GM18520 (cell line): ENCODE measurements around the gene SERPINB11.
"Not testable (repeated sequence)": the region's sequence is repeated elsewhere in the genome, so short reads cannot be mapped to it uniquely, and the experiment has no call there.

Experiments
- ATAC-seq: cut with Tn5 transposase; IDR thresholded peaks from one replicate; pipeline ENCODE4 v1.9.1; 2021; ENCODE audit not compliant: unreplicated experiment

The SERPINB11 gene

GRCh38 chr18:63725682-63726480, 23.1 kb downstream of the SERPINB11 start:
- ATAC-seq, result no peak

DNA sequence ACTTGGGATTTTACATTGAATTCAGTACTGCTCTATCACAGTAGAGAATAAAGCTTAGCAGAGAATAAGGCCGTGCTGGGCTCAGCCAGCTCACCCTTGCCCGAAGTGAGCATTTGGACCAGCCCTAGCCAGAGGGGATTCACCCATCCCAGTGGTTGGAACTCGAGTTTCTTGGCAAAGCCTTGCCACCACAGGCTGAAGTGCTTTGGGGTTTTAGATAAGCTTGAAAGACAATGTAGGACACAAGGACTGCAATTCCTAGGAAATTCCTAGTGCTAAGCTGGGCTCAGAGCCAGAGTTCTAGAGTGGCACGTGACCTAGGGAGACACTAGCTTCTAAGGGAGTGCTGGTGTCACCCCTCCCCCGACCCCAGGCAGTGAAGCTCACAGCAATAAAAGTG, 28.0 kb downstream of the SERPINB11 start:
- no peak for ATAC-seq

- no peak for ATAC-seq
Observed at GRCh38 chr18:63731215-63731614, 28.5 kb downstream of the SERPINB11 start.

DNA sequence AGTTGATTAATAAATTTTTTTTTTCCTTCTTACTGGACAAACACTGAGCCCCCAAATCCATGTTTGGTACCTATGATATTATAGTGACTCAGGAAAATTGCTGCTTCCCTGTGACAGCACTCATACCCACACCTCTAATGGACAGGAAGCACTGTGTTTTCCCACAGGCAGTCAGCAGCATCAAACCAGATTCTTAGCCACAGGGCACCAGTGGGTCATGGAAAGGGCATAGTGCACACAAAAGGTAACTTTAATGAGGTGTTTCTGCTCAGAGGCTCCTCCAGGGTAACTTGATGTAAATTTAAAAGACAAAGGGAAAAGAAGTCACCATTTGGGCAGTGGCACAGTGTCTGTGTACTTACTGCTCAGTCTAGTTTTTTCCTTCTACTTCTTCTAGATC, 34.1 kb downstream of the SERPINB11 start:
- ATAC-seq, result no peak

DNA sequence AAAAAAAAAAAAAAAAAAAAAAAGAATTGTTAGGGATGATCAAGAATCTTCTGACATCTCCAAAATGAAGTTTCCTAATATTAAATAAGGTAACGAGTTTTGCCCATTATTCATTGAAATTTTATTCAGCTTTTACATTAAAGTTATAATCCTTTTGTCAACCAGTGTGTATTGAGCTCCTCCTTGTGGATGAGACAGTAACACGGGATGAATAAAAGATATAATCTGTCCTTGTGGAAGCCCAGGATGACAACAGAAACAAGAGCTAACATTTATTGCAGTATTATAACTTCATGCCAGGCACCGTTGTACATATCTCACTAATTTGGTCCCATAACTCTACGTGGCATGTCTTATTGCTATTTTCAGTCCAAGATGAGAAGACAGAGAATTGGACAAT, 39.0 kb downstream of the SERPINB11 start:
- ATAC-seq, result no peak

- ATAC-seq, result no peak
Observed at GRCh38 chr18:63747006-63747405, 44.2 kb downstream of the SERPINB11 start.

DNA sequence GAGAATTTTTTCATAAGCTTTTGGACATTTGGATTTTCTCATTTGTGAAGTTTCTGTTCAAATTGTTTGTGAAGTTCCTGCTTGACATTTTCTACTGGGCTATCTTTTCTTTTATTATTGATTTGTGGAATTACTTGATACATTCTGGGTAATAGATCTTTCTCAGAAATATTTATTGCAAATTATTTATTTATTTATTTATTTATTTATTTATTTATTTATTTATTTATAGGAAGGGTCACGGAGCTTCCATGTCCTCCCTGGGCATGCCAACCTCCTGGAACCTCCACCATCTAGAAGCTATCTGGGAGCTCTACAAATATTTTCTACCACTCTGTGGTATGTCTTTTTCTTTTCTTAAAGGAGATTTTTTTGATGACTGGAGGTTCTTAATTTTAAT, 46.7 kb downstream of the SERPINB11 start:
- no peak for ATAC-seq

DNA sequence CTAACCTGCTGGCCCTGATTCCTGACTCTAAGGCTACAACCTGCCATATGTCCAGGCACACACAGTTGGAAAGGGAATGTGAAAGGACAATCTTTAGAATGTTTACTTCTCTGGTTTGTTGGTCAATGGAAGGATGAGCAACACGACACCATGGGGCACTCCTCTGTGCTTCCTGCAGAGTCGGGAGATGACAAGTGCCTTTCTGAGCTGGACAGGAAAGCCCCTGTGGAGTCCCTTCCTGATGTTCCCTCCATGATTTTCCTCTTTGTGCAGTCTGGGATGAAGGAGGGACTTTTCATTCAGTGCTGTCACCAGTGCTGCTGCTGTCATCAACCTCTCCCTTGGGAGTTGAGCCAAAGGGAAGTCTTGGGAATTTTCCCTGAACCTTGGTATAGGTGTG, 49.9 kb downstream of the SERPINB11 start:
- ATAC-seq, result no peak

GRCh38 chr18:63753676-63754075, 50.9 kb downstream of the SERPINB11 start:
- ATAC-seq, result no peak

GRCh38 chr18:63757541-63757940, 54.8 kb downstream of the SERPINB11 start:
- ATAC-seq, result no peak

DNA sequence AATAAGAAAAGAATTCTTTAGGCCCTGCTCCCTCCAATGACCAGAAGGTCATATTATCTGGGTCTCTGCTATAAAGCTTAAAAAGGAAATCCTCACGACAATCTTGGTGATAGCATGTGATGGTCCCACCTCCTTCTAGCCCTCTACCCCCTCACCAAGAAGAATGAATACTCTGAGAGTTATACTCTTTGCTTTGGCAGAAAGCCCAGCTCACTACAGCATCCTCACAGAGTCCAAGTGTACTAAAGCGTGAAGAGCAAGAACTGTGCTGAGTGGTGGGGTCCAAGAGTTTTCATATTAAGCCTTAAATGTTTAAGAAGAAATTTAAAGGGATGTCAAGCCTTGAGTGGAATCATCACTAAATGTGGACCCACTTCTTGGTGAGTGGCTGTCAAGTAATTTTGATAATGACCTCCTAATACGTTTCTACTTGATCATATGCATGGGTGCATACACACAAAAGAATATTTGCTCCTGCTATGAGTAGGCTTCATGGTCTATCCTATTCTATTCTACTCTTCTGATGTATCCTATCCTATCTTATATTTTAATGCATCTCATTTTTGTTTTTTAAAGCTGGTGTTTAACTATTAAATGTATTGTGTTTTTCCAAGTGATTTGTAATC, 56.0 kb downstream of the SERPINB11 start:
- ATAC-seq, result no peak

DNA sequence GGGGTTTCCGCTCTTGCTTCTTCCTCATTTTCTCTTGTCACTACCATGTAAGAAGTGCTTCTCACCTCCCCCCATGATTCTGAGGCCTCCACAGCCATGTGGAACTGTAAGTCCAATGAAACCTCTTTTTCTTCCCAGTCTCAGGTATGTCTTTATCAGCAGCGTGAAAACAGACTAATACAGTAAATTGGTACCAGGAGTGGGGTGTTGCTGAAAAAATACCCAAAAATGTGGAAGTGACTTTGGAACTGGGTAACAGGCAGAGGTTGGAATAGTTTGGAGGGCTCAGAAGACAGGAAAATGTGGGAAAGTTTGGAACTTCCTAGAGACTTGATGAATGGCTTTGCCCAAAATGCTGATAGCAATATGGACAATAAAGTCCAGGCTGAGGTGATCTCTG, 57.0 kb downstream of the SERPINB11 start:
- not testable (repeated sequence) for ATAC-seq

DNA sequence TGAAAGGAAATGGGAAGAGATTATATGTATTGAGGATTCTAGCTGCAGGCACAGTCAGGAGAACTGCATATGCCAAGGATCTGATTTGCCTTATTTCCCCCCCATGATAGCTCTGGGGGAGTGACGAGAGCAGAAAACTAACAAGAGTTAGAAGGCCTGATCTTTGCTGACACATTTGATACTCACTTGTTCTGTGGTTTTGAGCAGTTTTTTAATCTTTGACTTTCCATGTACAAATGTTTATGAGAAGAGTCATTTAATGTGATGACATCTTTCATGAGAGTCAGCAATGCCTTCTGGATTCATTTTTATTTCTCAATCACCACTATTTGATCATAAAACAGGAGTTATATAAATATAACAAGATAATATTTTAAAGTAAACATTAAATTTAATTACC, 59.8 kb downstream of the SERPINB11 start:
- no peak for ATAC-seq

GRCh38 chr18:63763831-63764600, 61.3 kb downstream of the SERPINB11 start:
- ATAC-seq, result no peak

- no peak for ATAC-seq
Observed at GRCh38 chr18:63765837-63766236, 63.1 kb downstream of the SERPINB11 start.
